ENCODE results near the gene AMDHD1. TPM values are rescaled to one million over a fixed set of nuclear protein-coding genes. Genes with fewer than 3 reads are reported as not detected.

The AMDHD1 gene
- total RNA-seq, 1 donor from 2014 or later, result not detected

- TF ChIP-seq CTCF (IDR thresholded peaks at IDR 0.05; ENCODE audit: insufficient read depth, low read length, severe bottlenecking), result no peak
- H3K4me3 ChIP-seq (ENCODE audit: low read depth, low read length), result no peak overlapping the region
- FAIRE-seq (no peak), DNase-seq (ENCODE audit: low read depth) (peak; percentile 30)
- peaks cover 2% of the 10 kb centered on the region for H3K36me3 ChIP-seq (ENCODE audit: control insufficient read depth, insufficient read depth, low read length)
- H3K27me3 ChIP-seq (ENCODE audit: control insufficient read depth, insufficient read depth, low read length), result no peaks in the 10 kb centered on the region
Observed at GRCh38 chr12:95997276-95997675, 54.1 kb downstream of the AMDHD1 start.

GRCh38 chr12:95997911-95998510 lies 54.9 kb downstream of the AMDHD1 start:
- H3K4me3 ChIP-seq (ENCODE audit: low read depth, low read length), result no peak overlapping the region
- DNase-seq (ENCODE audit: low read depth) (peak; percentile 20), FAIRE-seq (no peak)
- H3K36me3 ChIP-seq (ENCODE audit: control insufficient read depth, insufficient read depth, low read length), result peaks cover 2% of the 10 kb centered on the region
- no peak for TF ChIP-seq CTCF (IDR thresholded peaks at IDR 0.05; ENCODE audit: insufficient read depth, low read length, severe bottlenecking)
- H3K27me3 ChIP-seq (ENCODE audit: control insufficient read depth, insufficient read depth, low read length), result no peaks in the 10 kb centered on the region

GRCh38 chr12:95998611-95999286 lies 55.6 kb downstream of the AMDHD1 start:
- no peak overlapping the region for H3K4me3 ChIP-seq (ENCODE audit: low read depth, low read length)
- DNase-seq (ENCODE audit: low read depth) (peak; percentile 58), FAIRE-seq (no peak)
- H3K27me3 ChIP-seq (ENCODE audit: control insufficient read depth, insufficient read depth, low read length), result no peaks in the 10 kb centered on the region
- H3K36me3 ChIP-seq (ENCODE audit: control insufficient read depth, insufficient read depth, low read length), result peaks cover 4% of the 10 kb centered on the region
- peak; percentile 65 for TF ChIP-seq CTCF (IDR thresholded peaks at IDR 0.05; ENCODE audit: insufficient read depth, low read length, severe bottlenecking)

GRCh38 chr12:95999484-95999883 lies 56.4 kb downstream of the AMDHD1 start:
- DNase-seq (ENCODE audit: low read depth), result no peak
- Histone ChIP-seq H3K4me3 (ENCODE audit: low read depth, low read length) (no peak overlapping the region), H3K27me3 (ENCODE audit: control insufficient read depth, insufficient read depth, low read length) (no peaks in the 10 kb centered on the region), H3K36me3 (ENCODE audit: control insufficient read depth, insufficient read depth, low read length) (peaks cover 5% of the 10 kb centered on the region)
- no peak for FAIRE-seq
- no peak for TF ChIP-seq CTCF (IDR thresholded peaks at IDR 0.05; ENCODE audit: insufficient read depth, low read length, severe bottlenecking)

- H3K36me3 ChIP-seq (ENCODE audit: control insufficient read depth, insufficient read depth, low read length), result peaks cover 6% of the 10 kb centered on the region
- no peak for DNase-seq (ENCODE audit: low read depth)
- TF ChIP-seq CTCF (IDR thresholded peaks at IDR 0.05; ENCODE audit: insufficient read depth, low read length, severe bottlenecking), result no peak
- H3K4me3 ChIP-seq (ENCODE audit: low read depth, low read length), result no peak overlapping the region
- no peak for FAIRE-seq
- H3K27me3 ChIP-seq (ENCODE audit: control insufficient read depth, insufficient read depth, low read length), result no peaks in the 10 kb centered on the region
Observed at GRCh38 chr12:96000858-96001257, 57.7 kb downstream of the AMDHD1 start.

All from bronchial epithelial cell (primary cell).